HG03159 (cell line): ENCODE data around the gene DIMT1.

Experiments
- ATAC-seq: cut with Tn5 transposase; IDR thresholded peaks from one replicate; pipeline ENCODE4 v1.9.1; 2021; ENCODE audit warnings: mild to moderate bottlenecking, moderate library complexity; ENCODE audit not compliant: unreplicated experiment

DIMT1 gene

GRCh38 chr5:62372600-62372999 lies 31.1 kb downstream of the DIMT1 start:
- ATAC-seq = no peak

- ATAC-seq = no peak
Observed at GRCh38 chr5:62371409-62371808, 32.3 kb downstream of the DIMT1 start.

- no peak for ATAC-seq
Observed at GRCh38 chr5:62369039-62369438, 34.7 kb downstream of the DIMT1 start.

GRCh38 chr5:62362701-62363100 lies 41.0 kb downstream of the DIMT1 start:
- no peak for ATAC-seq

- peak; percentile 92 for ATAC-seq
Observed at GRCh38 chr5:62354028-62354874, 49.5 kb downstream of the DIMT1 start.

GRCh38 chr5:62348723-62349481 lies 54.8 kb downstream of the DIMT1 start:
- ATAC-seq = no peak

- no peak for ATAC-seq
Observed at GRCh38 chr5:62347928-62348327, 55.8 kb downstream of the DIMT1 start.

GRCh38 chr5:62346748-62347147 lies 57.0 kb downstream of the DIMT1 start:
- no peak for ATAC-seq

- no peak for ATAC-seq
Observed at GRCh38 chr5:62343428-62343827, 60.3 kb downstream of the DIMT1 start.

GRCh38 chr5:62342476-62342837 lies 61.2 kb downstream of the DIMT1 start:
- peak; percentile 41 for ATAC-seq

GRCh38 chr5:62341783-62342475 lies 61.8 kb downstream of the DIMT1 start:
- ATAC-seq = peak; percentile 57

GRCh38 chr5:62340979-62341378 lies 62.7 kb downstream of the DIMT1 start:
- ATAC-seq = no peak

GRCh38 chr5:62340392-62340791 lies 63.3 kb downstream of the DIMT1 start:
- ATAC-seq = no peak
